GM19324 (cell line): Measurements from ENCODE around the gene UBE2O.

ENCODE experiments used
- ATAC-seq: cut with Tn5 transposase; IDR thresholded peaks from one replicate; pipeline ENCODE4 v1.9.1; 2021; ENCODE audit warnings: mild to moderate bottlenecking, moderate library complexity; ENCODE audit not compliant: unreplicated experiment, low FRiP score

Gene UBE2O

GRCh38 chr17:76487451-76488192 is 34.7 kb upstream of the UBE2O start:
- ATAC-seq = no peak

- no peak for ATAC-seq
Measured at GRCh38 chr17:76485569-76485968, 32.6 kb upstream of the UBE2O start.

- no peak for ATAC-seq
Measured at GRCh38 chr17:76484228-76484725, 31.3 kb upstream of the UBE2O start.

- ATAC-seq = peak; percentile 67
Measured at GRCh38 chr17:76481071-76481655, 28.2 kb upstream of the UBE2O start.

- ATAC-seq = no peak
Measured at GRCh38 chr17:76480632-76481031, 27.7 kb upstream of the UBE2O start.

- ATAC-seq = no peak
Measured at GRCh38 chr17:76479515-76480060, 26.6 kb upstream of the UBE2O start.

GRCh38 chr17:76478730-76479514 is 26.0 kb upstream of the UBE2O start:
- ATAC-seq = no peak

- ATAC-seq = no peak
Measured at GRCh38 chr17:76478097-76478496, 25.1 kb upstream of the UBE2O start.

GRCh38 chr17:76477576-76477975 is 24.6 kb upstream of the UBE2O start:
- ATAC-seq = no peak

- ATAC-seq = no peak
Measured at GRCh38 chr17:76476736-76477135, 23.8 kb upstream of the UBE2O start.

- no peak for ATAC-seq
Measured at GRCh38 chr17:76475302-76475701, 22.4 kb upstream of the UBE2O start.

- no peak for ATAC-seq
Measured at GRCh38 chr17:76474894-76475293, 21.9 kb upstream of the UBE2O start.

- ATAC-seq = no peak
Measured at GRCh38 chr17:76474238-76474637, 21.3 kb upstream of the UBE2O start.

- no peak for ATAC-seq
Measured at GRCh38 chr17:76473541-76473985, 20.6 kb upstream of the UBE2O start.

GRCh38 chr17:76472726-76473125 is 19.8 kb upstream of the UBE2O start:
- no peak for ATAC-seq

GRCh38 chr17:76472258-76472645 is 19.3 kb upstream of the UBE2O start:
- no peak for ATAC-seq

GRCh38 chr17:76471498-76472257 is 18.7 kb upstream of the UBE2O start:
- ATAC-seq = no peak

- ATAC-seq = no peak
Measured at GRCh38 chr17:76469991-76470739, 17.2 kb upstream of the UBE2O start.
